ENCODE results near the gene FNDC8. TPM values are rescaled to one million over a fixed set of nuclear protein-coding genes. Genes with fewer than 3 reads are reported as not detected.

The FNDC8 gene
- total and polyA plus RNA-seq, 2 of the 8 experiments (the other 6 are each of a cell fraction or from before 2014, with no cell fraction given): not detected

GRCh38 chr17:35086931-35087573, 34.4 kb upstream of the FNDC8 start:
- peaks cover 0 to 2% of the 10 kb centered on the region in 2 experiments; a peak in 1 of 4 replicates for H3K79me2 ChIP-seq (ENCODE audit: control insufficient read depth in 1 of 2, insufficient read depth in 2 of 2, low read length in 2 of 2)
- no peaks in the 10 kb centered on the region for H3K9me3 ChIP-seq (ENCODE audit: insufficient read depth in 2 of 2, low read depth in 1 of 2, low read length in 1 of 2)
- ChIA-PET CTCF (ENCODE audit: partially characterized antibody) (interaction anchor here (0.6 to 1.4 kb wide), 5 partner anchors 15 to 649 kb away, joined by 3 to 4 read pairs (median 3); no protein-coding TSS in a partner anchor), POLR2A (ENCODE audit: partially characterized antibody) (interaction anchor here (0.9 to 1.6 kb wide), 6 partner anchors 9 to 87 kb away, joined by 3 to 7 read pairs (median 3); partner anchors contain the start of gene RFFL)
- no peak overlapping the region; the same call in 1 of the 2 replicates for H2BK20ac ChIP-seq (ENCODE audit: low read length)
- no peak overlapping the region for H4K91ac ChIP-seq (replicated peaks; ENCODE audit: insufficient read length, low read length)
- H3K4me3 ChIP-seq (ENCODE audit: extremely low read depth in 1 of 4, insufficient read depth in 2 of 4, low read depth in 3 of 4, low read length in 4 of 4): peak overlapping the region in 1 of 4 experiments; percentile 7; a peak in 1 of 8 replicates
- no peak overlapping the region for H3K27ac ChIP-seq (ENCODE audit: low read depth, low read length)
- H2BK120ac ChIP-seq (replicated peaks; ENCODE audit: low read depth, low read length): no peak overlapping the region
- H3K4me1 ChIP-seq (replicated peaks in 1 of 4; ENCODE audit: control insufficient read depth in 3 of 4, insufficient read depth in 4 of 4, low read length in 3 of 4): peaks cover 8 to 23% (median 12%) of the 10 kb centered on the region in 4 experiments
- no peaks in the 10 kb centered on the region; the same call in 1 of the 2 replicates for H3K79me1 ChIP-seq (ENCODE audit: low read depth, low read length)
- no peaks in the 10 kb centered on the region for H3K27me3 ChIP-seq (replicated peaks in 1 of 4; ENCODE audit: control insufficient read depth in 3 of 4, extremely low read depth in 1 of 4, insufficient read depth in 3 of 4, low read length in 3 of 4)
- H3K4me2 ChIP-seq (ENCODE audit: insufficient read depth in 1 of 2, low read depth in 2 of 2, low read length in 2 of 2): peak overlapping the region; percentile 3 to 38; a peak in 2 of 4 replicates
- no peak overlapping the region for H4K8ac ChIP-seq (ENCODE audit: extremely low read depth, insufficient read depth, low read length)
- no peak overlapping the region for H3K23ac ChIP-seq (ENCODE audit: insufficient read length)
- no peak overlapping the region for H3K18ac ChIP-seq (ENCODE audit: extremely low read depth, low read length)
- H3K14ac ChIP-seq (ENCODE audit: insufficient read length): no peak overlapping the region
- H2BK15ac ChIP-seq (ENCODE audit: low read length): 0 out of 2 replicates have a peak overlapping the region, but pooled peaks have one; percentile 31
- no peak overlapping the region for H2AK5ac ChIP-seq (ENCODE audit: low read depth, low read length)
- 87% methylated on average over 8 of the region's 8 CpGs; no CpG with 5 or more reads in 1 of the 2 experiments for WGBS, 2 experiments (ENCODE audit: extremely low coverage in 1 of 2, insufficient coverage in 1 of 2, insufficient read length in 1 of 2, insufficient replicate concordance in 2 of 2, low coverage in 1 of 2, low lambda C conversion rate in 2 of 2, missing lambda C conversion rate in 1 of 2)
- H2AFZ ChIP-seq (ENCODE audit: low read length): no peak overlapping the region
- H3K36me3 ChIP-seq (ENCODE audit: control insufficient read depth in 2 of 4, insufficient read depth in 4 of 4, low read length in 3 of 4): no peaks in the 10 kb centered on the region
- H3K56ac ChIP-seq (replicated peaks; ENCODE audit: insufficient read length, low read depth, low read length): no peak overlapping the region
- no peak for DNase-seq (ENCODE audit: low read depth in 1 of 2, low spot score in 2 of 2)
- H2BK12ac ChIP-seq (ENCODE audit: low read depth, low read length): peak overlapping the region; percentile 75; the same call in 1 of the 2 replicates
- FAIRE-seq: no peak
- TF ChIP-seq, protein P1, sequence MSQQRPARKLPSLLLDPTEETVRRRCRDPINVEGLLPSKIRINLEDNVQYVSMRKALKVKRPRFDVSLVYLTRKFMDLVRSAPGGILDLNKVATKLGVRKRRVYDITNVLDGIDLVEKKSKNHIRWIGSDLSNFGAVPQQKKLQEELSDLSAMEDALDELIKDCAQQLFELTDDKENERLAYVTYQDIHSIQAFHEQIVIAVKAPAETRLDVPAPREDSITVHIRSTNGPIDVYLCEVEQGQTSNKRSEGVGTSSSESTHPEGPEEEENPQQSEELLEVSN (IDR thresholded peaks at IDR 0.05): no peak
- TF ChIP-seq TAF1 (IDR thresholded peaks at IDR 0.05; ENCODE audit: low read depth, low read length) (no peak), CTBP2 (IDR thresholded peaks at IDR 0.05; ENCODE audit: borderline replicate concordance, insufficient read depth, insufficient read length, low read length) (no peak), GABPA (IDR thresholded peaks at IDR 0.05; ENCODE audit: borderline replicate concordance, insufficient read depth, low read length) (no peak), TCF12 (IDR thresholded peaks at IDR 0.05; ENCODE audit: low read depth, low read length) (no peak), NANOG (IDR thresholded peaks at IDR 0.05; ENCODE audit: insufficient read depth, low read depth, low read length, poor library complexity, severe bottlenecking) (no peak), SRF (IDR thresholded peaks at IDR 0.05; ENCODE audit: low read depth, low read length) (no peak), BACH1 (IDR thresholded peaks at IDR 0.05; ENCODE audit: low read length) (no peak), POLR2A (IDR thresholded peaks at IDR 0.05; ENCODE audit: control extremely low read depth in 1 of 2, low read depth in 2 of 2, low read length in 2 of 2) (no peak)
- H4K20me1 ChIP-seq (replicated peaks in 1 of 2; ENCODE audit: control insufficient read depth in 1 of 2, insufficient read depth in 2 of 2, low read length in 2 of 2): no peaks in the 10 kb centered on the region
- no peak overlapping the region for H2BK5ac ChIP-seq (ENCODE audit: low read depth, low read length)
- no peak overlapping the region for H3K4ac ChIP-seq (replicated peaks; ENCODE audit: insufficient read length, low read depth, low read length)
- no peak overlapping the region for H3K9ac ChIP-seq (replicated peaks in 1 of 4; ENCODE audit: extremely low read depth in 1 of 4, low read depth in 3 of 4, low read length in 3 of 4)
- H3K23me2 ChIP-seq (ENCODE audit: low read depth, low read length): peaks cover 12% of the 10 kb centered on the region; the same call in 1 of the 2 replicates
- no peak overlapping the region for H4K5ac ChIP-seq (ENCODE audit: insufficient read length, low read depth, low read length)
